ENCODE data around the gene NSUN2. TPM values are rescaled to one million over a fixed set of nuclear protein-coding genes. Genes with fewer than 3 reads are reported as not detected.
"Not testable (repeated sequence)": the region's sequence is repeated elsewhere in the genome, so short reads cannot be mapped to it uniquely, and the experiment has no call there.

Gene NSUN2
- total RNA-seq, 2 donors from 2014 or later = 40.8 to 54.5 TPM

GRCh38 chr5:6573651-6574101 is 59.2 kb downstream of the NSUN2 start:
- DNase-seq (ENCODE audit: low spot score) = peak; percentile 2
- 79% methylated on average over 12 of the region's 12 CpGs for WGBS
- intact Hi-C loops (cut with DNase I) = loop anchor here (10.0 kb wide), 1 partner anchor 119 kb away; no protein-coding TSS in a partner anchor

GRCh38 chr5:6572825-6573380 is 59.9 kb downstream of the NSUN2 start:
- Histone ChIP-seq H3K4me1 (replicated peaks) (no peaks in the 10 kb centered on the region), H3K36me3 (no peaks in the 10 kb centered on the region), H3K9me3 (no peaks in the 10 kb centered on the region), H3K27me3 (replicated peaks; ENCODE audit: insufficient read depth) (no peaks in the 10 kb centered on the region), H3K4me3 (no peak overlapping the region), H3K27ac (no peak overlapping the region)
- no peak for DNase-seq (ENCODE audit: low spot score)
- intact Hi-C loops (cut with DNase I) = loop anchor here (10.0 kb wide), 1 partner anchor 118 kb away; no protein-coding TSS in a partner anchor
- 94% methylated on average over 18 of the region's 21 CpGs for WGBS
- TF ChIP-seq POLR2A (IDR thresholded peaks at IDR 0.05) (no peak), POLR2AphosphoS5 (IDR thresholded peaks at IDR 0.05) (no peak), CTCF (IDR thresholded peaks at IDR 0.05) (no peak)

More at GRCh38 chr5:6573651-6574101, 59.2 kb downstream of the NSUN2 start:
- H3K27me3 ChIP-seq (replicated peaks; ENCODE audit: insufficient read depth) = no peaks in the 10 kb centered on the region
- no peaks in the 10 kb centered on the region for H3K9me3 ChIP-seq
- TF ChIP-seq CTCF (IDR thresholded peaks at IDR 0.05) = no peak
- no peak for TF ChIP-seq POLR2AphosphoS5 (IDR thresholded peaks at IDR 0.05)
- TF ChIP-seq POLR2A (IDR thresholded peaks at IDR 0.05) = no peak
- no peaks in the 10 kb centered on the region for H3K4me1 ChIP-seq (replicated peaks)
- no peak overlapping the region for H3K4me3 ChIP-seq
- no peaks in the 10 kb centered on the region for H3K36me3 ChIP-seq
- H3K27ac ChIP-seq = no peak overlapping the region

- peak; percentile 2 for DNase-seq (ENCODE audit: low spot score)
- Histone ChIP-seq H3K36me3 (no peaks in the 10 kb centered on the region), H3K27ac (no peak overlapping the region), H3K27me3 (replicated peaks; ENCODE audit: insufficient read depth) (no peaks in the 10 kb centered on the region), H3K9me3 (no peaks in the 10 kb centered on the region), H3K4me3 (no peak overlapping the region), H3K4me1 (replicated peaks) (no peaks in the 10 kb centered on the region)
- WGBS = 91% methylated on average over 27 of the region's 30 CpGs
- TF ChIP-seq CTCF (IDR thresholded peaks at IDR 0.05) = no peak
- no peak for TF ChIP-seq POLR2A (IDR thresholded peaks at IDR 0.05)
- TF ChIP-seq POLR2AphosphoS5 (IDR thresholded peaks at IDR 0.05) = no peak
- intact Hi-C loops (cut with DNase I) = loop anchor here (10.0 kb wide), 1 partner anchor 117 kb away; no protein-coding TSS in a partner anchor
Observed at GRCh38 chr5:6572086-6572824, 60.6 kb downstream of the NSUN2 start.

GRCh38 chr5:6571607-6572006 is 61.2 kb downstream of the NSUN2 start:
- H3K4me1 ChIP-seq (replicated peaks); H3K27me3 ChIP-seq (replicated peaks; ENCODE audit: insufficient read depth); H3K9me3 ChIP-seq; H3K27ac ChIP-seq; DNase-seq (ENCODE audit: low spot score); H3K36me3 ChIP-seq; H3K4me3 ChIP-seq: not testable (repeated sequence)
- intact Hi-C loops (cut with DNase I) = loop anchor here (10.0 kb wide), 1 partner anchor 117 kb away; no protein-coding TSS in a partner anchor
- WGBS = 80% methylated on average over 2 of the region's 2 CpGs

GRCh38 chr5:6570530-6570929 is 62.3 kb downstream of the NSUN2 start:
- H3K9me3 ChIP-seq = no peaks in the 10 kb centered on the region
- H3K36me3 ChIP-seq = no peaks in the 10 kb centered on the region
- no peak overlapping the region for H3K27ac ChIP-seq
- 53% methylated on average over 5 of the region's 5 CpGs for WGBS
- no peak overlapping the region for H3K4me3 ChIP-seq
- intact Hi-C loops (cut with DNase I) = loop anchor here (10.0 kb wide), 1 partner anchor 116 kb away; no protein-coding TSS in a partner anchor
- peak; percentile 3 for DNase-seq (ENCODE audit: low spot score)
- no peak for TF ChIP-seq CTCF (IDR thresholded peaks at IDR 0.05)
- H3K4me1 ChIP-seq (replicated peaks) = no peaks in the 10 kb centered on the region
- no peaks in the 10 kb centered on the region for H3K27me3 ChIP-seq (replicated peaks; ENCODE audit: insufficient read depth)
